GM10266 (cell line): ENCODE data around the gene ENTPD5.
"Not testable (repeated sequence)": the region's sequence is repeated elsewhere in the genome, so short reads cannot be mapped to it uniquely, and the experiment has no call there.

Experiments
- DNase-seq: peaks from one replicate; pipeline ENCODE4 v3.0.0; 2012; ENCODE audit errors: extremely low spot score
- TF ChIP-seq, protein P1 (sequence below): IDR thresholded peaks from 2 replicates; pipeline ENCODE4 v1.5.1; 2012; ENCODE audit warnings: mild to moderate bottlenecking, low read depth; ENCODE audit not compliant: control insufficient read depth, insufficient read depth; ENCODE audit errors: missing control alignments

Gene ENTPD5

DNA sequence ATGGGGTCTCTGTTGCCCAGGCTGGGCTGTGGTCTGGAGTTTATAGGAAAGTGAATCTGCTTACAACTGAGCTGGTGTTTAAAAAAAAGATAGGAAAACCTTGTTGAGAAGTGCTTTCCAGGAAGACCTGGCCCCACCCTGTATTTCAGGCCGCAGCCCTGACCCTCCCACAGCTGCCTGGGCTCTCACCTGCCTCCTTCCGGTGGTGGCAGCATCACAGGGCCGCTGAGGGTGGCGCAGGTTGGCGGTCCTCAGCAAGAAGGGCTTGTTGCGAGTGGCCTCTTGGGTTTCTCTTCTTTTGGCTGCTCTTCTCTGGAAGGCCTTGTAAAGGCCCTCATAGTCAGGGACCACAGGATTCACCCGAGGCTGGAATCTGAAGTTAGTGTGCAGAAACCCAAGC, 76.9 kb downstream of the ENTPD5 start:
- TF ChIP-seq, protein P1, sequence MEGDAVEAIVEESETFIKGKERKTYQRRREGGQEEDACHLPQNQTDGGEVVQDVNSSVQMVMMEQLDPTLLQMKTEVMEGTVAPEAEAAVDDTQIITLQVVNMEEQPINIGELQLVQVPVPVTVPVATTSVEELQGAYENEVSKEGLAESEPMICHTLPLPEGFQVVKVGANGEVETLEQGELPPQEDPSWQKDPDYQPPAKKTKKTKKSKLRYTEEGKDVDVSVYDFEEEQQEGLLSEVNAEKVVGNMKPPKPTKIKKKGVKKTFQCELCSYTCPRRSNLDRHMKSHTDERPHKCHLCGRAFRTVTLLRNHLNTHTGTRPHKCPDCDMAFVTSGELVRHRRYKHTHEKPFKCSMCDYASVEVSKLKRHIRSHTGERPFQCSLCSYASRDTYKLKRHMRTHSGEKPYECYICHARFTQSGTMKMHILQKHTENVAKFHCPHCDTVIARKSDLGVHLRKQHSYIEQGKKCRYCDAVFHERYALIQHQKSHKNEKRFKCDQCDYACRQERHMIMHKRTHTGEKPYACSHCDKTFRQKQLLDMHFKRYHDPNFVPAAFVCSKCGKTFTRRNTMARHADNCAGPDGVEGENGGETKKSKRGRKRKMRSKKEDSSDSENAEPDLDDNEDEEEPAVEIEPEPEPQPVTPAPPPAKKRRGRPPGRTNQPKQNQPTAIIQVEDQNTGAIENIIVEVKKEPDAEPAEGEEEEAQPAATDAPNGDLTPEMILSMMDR = no peak
- DNase-seq = no peak

DNA sequence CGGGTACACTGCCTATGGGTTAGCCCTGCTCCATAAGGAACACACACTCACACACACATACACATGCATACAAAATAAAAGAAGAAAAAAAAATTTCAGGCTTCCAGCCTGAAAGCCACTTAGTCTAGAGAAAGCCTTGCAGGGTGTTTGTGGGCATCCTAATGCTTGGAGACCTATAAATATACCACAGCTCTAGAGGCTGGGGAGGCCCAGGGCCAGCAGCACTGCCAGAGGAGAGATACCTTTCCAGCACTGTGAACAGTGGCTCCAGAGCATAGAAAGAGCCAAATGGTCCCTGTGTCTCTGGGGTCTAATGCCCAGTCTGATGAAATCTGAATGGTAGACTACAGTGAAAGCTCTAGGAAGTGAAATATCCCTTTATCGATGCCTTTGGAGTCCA, 82.1 kb downstream of the ENTPD5 start:
- DNase-seq = no peak
- TF ChIP-seq, protein P1 = no peak

DNA sequence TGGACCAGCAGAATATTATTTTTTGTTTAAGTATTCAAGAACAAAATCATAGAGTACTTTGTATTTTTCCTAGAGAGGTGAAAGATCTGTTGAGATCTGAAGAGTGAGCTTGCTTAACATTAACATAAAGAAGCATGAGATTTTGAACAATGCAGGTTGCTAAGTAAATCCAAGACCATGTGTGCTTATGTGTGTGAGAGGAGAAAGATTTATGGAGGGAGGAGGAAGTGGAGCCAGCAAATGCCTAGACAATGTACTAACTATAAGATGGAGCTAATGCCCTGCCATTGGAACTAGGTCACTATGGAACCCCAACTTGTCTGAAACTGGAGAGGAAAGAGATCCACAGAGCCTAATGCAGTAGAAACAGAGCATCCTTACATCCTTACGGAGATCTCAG, 82.5 kb downstream of the ENTPD5 start:
- TF ChIP-seq, protein P1 = no peak
- DNase-seq = no peak

DNA sequence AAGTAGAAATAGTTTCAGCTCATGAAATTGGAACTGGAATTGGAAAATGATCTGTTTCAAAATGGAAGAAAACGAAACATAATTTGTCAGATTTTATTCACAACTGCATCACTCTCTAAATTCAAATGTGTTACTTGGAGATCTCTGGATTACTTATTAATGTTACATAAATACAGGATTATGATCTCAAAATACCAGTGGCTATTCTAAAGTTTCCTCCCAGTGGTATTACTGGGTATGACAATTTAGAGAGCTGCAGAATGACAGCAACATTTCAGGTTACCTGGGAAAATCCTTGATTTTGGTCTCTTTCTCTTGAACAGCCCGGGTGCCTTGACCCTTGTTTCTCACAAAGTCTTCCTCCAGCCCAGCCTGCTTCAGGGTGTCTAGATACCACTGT, 83.4 kb downstream of the ENTPD5 start:
- TF ChIP-seq, protein P1 = no peak

DNA sequence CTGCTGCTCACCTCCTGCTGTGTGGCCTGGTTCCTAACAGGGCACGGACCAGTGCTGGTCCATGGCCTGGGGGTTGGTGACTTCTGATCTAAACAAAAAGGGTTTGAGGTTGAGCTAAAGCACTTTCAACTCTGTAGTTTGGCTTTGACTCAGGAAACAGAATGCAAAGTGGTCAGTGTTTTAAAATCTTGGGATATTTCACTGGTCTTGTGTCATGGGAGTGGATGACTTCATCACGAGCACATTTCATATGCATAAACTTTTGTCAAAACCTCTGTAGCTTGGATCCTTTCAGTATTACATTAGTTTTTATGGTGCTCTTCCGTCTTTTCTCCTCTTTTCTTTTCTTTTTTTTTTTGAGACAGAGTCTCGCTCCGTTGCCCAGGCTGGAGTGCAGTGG, 94.8 kb downstream of the ENTPD5 start:
- no peak for DNase-seq
- TF ChIP-seq, protein P1 = no peak

More for the DNA sequence above, 83.4 kb downstream of the ENTPD5 start:
- peak; percentile 21 for DNase-seq

DNA sequence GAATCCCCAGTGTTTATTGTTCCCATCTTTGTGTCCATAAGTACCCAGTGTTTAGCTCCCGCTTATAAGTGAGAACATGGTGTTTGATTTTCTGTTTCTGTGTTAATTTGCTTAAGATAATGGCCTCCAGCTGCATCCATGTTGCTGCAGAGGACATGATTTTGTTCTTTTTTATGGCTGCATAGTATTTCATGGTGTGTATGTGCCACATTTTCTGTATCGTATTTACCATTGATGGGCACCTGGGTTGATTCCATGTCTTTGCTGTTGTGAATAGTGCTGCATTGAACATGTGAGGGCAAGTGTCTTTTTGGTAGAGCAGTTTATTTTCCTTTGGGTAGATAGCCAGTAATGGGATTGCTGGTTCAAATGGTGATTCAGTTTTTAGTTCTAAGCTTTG, 99.6 kb downstream of the ENTPD5 start:
- DNase-seq = not testable (repeated sequence)

DNA sequence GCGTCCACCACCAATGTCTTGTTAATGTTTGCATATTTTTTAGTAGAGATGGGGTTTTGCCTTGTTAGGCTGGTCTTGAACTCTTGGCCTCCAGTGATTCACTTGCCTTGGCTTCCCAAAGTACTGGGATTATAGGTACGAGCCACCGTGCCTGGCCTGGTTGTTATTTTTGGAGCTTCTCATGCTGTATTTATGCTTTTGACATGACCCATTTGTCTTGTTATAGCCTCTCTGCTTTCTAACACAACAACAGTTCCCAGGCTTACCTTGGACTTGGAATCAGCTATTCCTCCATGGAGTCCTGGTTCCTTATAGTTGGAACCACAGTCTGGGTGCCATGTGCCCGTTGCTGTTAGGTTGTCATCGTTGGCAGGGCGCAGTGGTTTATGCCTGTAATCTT, 102.8 kb downstream of the ENTPD5 start:
- DNase-seq = no peak
- TF ChIP-seq, protein P1 = no peak

DNA sequence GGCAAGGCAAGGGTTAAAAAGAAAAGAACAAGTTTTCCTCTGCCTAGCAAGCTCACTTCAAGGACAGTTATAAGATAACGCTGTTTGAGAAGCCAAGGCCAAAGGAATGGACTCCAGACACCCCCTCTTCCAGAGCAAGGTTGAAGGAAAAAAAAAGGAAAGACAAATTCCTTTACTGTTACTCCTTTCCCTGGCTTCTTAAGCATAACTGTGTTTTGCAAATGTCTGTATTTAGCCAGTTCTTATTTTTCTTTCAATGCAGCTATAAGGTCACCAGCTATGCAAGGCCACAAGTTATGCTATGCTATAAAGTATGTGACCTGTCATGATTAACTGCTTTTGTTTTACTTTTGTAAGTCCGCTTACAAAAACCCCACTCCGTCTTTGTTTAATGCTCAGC, 105.8 kb downstream of the ENTPD5 start:
- DNase-seq = no peak
- TF ChIP-seq, protein P1 = no peak
